HUDEP-2 (cell line): ENCODE results near the gene MIER1.

Experiments used
- DNase-seq, 76 experiments: peaks; one replicate each; lab custom pipeline; 2025; ENCODE audit not compliant: unreplicated experiment in 76 of 76; lab: John Stamatoyannopoulos, UW

MIER1 gene

GRCh38 chr1:66996018-66996682 is 71.4 kb downstream of the MIER1 start:
- DNase-seq, result peak in 65 of 76 experiments; percentile 4 to 75 (median 47)

- no peak for DNase-seq
These were observed 74.2 kb downstream of the MIER1 start for GRCh38 chr1:66998972-66999371.

GRCh38 chr1:66999640-67000400 is 75.0 kb downstream of the MIER1 start:
- DNase-seq, result no peak

GRCh38 chr1:67001682-67002425 is 77.1 kb downstream of the MIER1 start:
- no peak for DNase-seq

GRCh38 chr1:67004176-67004575 is 79.4 kb downstream of the MIER1 start:
- no peak for DNase-seq

GRCh38 chr1:67005068-67005467 is 80.3 kb downstream of the MIER1 start:
- DNase-seq, result no peak

- no peak for DNase-seq
These were observed 85.0 kb downstream of the MIER1 start for GRCh38 chr1:67009792-67010191.

- peak in 1 of 76 experiments; percentile 5 for DNase-seq
These were observed 88.8 kb downstream of the MIER1 start for GRCh38 chr1:67013573-67013972.

GRCh38 chr1:67018574-67018973 is 93.8 kb downstream of the MIER1 start:
- no peak for DNase-seq

GRCh38 chr1:67019121-67019520 is 94.3 kb downstream of the MIER1 start:
- DNase-seq, result no peak

- DNase-seq, result no peak
These were observed 94.9 kb downstream of the MIER1 start for GRCh38 chr1:67019600-67020136.

- DNase-seq, result no peak
These were observed 95.5 kb downstream of the MIER1 start for GRCh38 chr1:67020304-67020703.

- no peak for DNase-seq
These were observed 96.0 kb downstream of the MIER1 start for GRCh38 chr1:67020765-67021164.

GRCh38 chr1:67029472-67029871 is 104.7 kb downstream of the MIER1 start:
- no peak for DNase-seq

GRCh38 chr1:67031121-67031858 is 106.5 kb downstream of the MIER1 start:
- DNase-seq, result no peak

GRCh38 chr1:67031859-67032247 is 107.1 kb downstream of the MIER1 start:
- DNase-seq, result no peak
